Body of pancreas (tissue), 4 donors: ENCODE results near the gene ALOX5AP.

Experiments used
- CTCF ChIP-seq, 7 experiments: fragments of 450-650 bp in 4 of 7; fragments of 200-600 bp in 3 of 7; sonication (generic) in 3 of 7; IDR thresholded peaks; one replicate each; pipeline ENCODE4 v1.5.1; 2016 to 2019; ENCODE audit warnings: antibody characterized with exemption in 7 of 7
- POLR2A ChIP-seq, 3 donors: fragments of 450-650 bp; IDR thresholded peaks; one replicate each; pipeline ENCODE4 v1.6.1; 2016; ENCODE audit warnings: antibody characterized with exemption in 3 of 3, mild to moderate bottlenecking in 2 of 3

DNA sequence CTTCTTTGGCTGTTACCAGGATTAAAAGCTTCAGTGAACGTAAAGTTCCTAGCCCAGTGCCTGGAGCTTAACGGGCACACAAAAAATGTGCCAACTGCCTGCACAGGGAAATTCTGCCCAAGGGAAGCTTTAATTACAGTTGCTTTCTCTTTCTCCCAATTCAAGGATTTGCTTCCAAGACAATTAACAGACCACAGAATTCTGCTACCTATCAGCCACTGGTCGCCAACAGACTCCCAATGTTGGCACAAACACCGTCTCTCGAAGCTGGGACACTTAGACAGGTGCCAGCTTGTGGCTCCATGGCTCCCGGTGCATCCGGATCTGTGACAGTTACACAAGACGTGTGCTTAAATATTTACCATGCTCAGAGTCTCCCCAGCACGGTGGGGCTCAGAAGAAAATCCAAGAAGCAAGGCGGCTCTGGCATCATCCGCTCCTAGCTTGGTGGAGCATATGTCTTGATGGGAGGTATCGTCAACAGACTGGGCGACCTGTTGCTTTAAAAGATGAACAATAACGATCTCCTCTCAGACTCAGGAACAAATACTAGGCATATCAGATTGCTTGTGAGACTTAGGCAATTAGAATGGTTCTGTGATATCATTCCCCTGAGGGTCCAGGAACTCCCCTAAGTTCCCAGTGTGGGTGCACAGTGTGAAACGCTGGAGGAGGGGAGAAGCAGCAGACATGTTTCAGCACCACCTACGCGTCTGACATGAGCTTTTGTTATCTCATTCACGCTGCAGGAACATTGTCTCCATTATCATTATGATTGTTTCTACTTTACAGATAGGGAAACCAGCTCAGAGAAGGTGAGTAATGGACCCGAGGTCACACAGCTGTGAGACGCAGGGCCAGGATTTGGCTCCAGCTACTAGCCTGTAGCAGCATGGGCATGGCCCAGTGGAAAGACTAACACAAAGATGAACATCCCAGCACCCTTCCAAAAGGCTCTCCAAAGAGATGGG is 61.6 kb downstream of the ALOX5AP start:
- TF ChIP-seq POLR2A (IDR thresholded peaks at IDR 0.05) = no peak
- no peak for TF ChIP-seq CTCF (IDR thresholded peaks at IDR 0.05)
